Motor neuron (in vitro differentiated cells): Measurements from ENCODE around the gene SLC7A6. TPM values are rescaled to one million over a fixed set of nuclear protein-coding genes. Genes with fewer than 3 reads are reported as not detected.
A peak's percentile ranks its signal among the peaks of the same experiment; 100 is the strongest.

Source experiments
- ATAC-seq, 8 experiments: fragments of 200-7000 bp; cut with Tn5 transposase; replicated peaks in 6 of 8; 2 replicates each; pipeline ENCODE4 v1.8.0; 2021; ENCODE audit warnings: mild to moderate bottlenecking in 8 of 8, moderate library complexity in 8 of 8
- H3K27ac ChIP-seq, 2 donors: fragments of 250-450 bp; sonication (Bioruptor Pico); 2 replicates each; pipeline ENCODE4 v1.9.0; 2021; ENCODE audit warnings: antibody characterized with exemption in 2 of 2, mild to moderate bottlenecking in 2 of 2, moderate library complexity in 1 of 2
- H3K4me1 ChIP-seq, 2 donors: fragments of 250-450 bp; sonication (Bioruptor Pico); replicated peaks in 1 of 2; 2 replicates each; pipeline ENCODE4 v1.6.1; 2021; ENCODE audit warnings: antibody characterized with exemption in 2 of 2, mild to moderate bottlenecking in 2 of 2, moderate library complexity in 1 of 2
- H3K4me3 ChIP-seq, 5 donors: fragments of 250-450 bp; sonication (Bioruptor Pico); 2 replicates each; pipeline ENCODE4 v1.9.0; 2021; ENCODE audit warnings: antibody characterized with exemption in 5 of 5, mild to moderate bottlenecking in 5 of 5, moderate library complexity in 4 of 5
- WGBS, 10 experiments: fragments of 450-650 bp; shearing (Covaris generic); methylation state at CpG; one replicate each; pipeline ENCODE4 v1.0.0; 2022; 5-methylcytosine and 5-hydroxymethylcytosine counted together
- in situ Hi-C, 9 experiments: fragments of 400-800 bp; cut with MboI; loops; one replicate each; pipeline ENCODE4 v1.15.0; 2021; ENCODE audit warnings: low sequenced_read_pairs in 9 of 9, low pct_unique_long_range_greater_than_20kb in 2 of 9; ENCODE audit not compliant: unreplicated experiment in 9 of 9
- total RNA-seq, 8 experiments: library from RNA; unstranded; fragments of 300-600 nt; gene quantifications; 2 replicates each; pipeline versions ENCODE4 v1.2.3 to v1.2.4, GENCODE V29; 2022

The SLC7A6 gene
- total RNA-seq, 8 experiments from 2014 or later: 7.5 to 36.4 (median 13.5) TPM

DNA sequence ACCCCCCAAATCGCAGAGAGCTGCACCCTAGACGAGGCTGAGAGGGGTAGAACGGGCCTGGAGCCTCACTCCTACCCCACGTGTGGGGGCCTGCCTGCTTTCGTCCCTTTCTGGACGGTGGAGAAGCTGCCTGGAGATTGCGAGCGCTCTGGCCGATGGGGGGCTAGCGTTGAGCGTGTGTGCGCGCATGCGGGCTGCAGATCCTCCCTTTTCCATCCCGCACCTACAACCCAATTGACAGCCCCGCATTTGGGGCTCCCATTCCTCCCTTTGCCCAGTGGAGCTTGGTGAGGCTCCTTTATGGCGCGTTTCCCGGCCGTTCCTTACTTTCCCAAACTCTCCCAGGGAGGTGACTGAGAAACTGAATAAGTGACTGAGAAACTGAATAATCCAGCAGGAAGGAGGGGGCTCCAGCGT is 27.5 kb upstream of the SLC7A6 start:
- peak in 1 of 8 experiments; percentile 1 for ATAC-seq
- in situ Hi-C loops: no loop called here
- Histone ChIP-seq H3K4me1 (peaks cover 0 to 21% of the 10 kb centered on the region in 2 donors), H3K4me3 (peak overlapping the region; percentile 32 to 41 (median 37)), H3K27ac (peak overlapping the region in 1 of 2 donors; percentile 49)
- 0 to 40% (median 24%) methylated on average over 1 to 12 of the region's 21 CpGs; no CpG with 5 or more reads in 4 of the 10 experiments for WGBS, 10 experiments

DNA sequence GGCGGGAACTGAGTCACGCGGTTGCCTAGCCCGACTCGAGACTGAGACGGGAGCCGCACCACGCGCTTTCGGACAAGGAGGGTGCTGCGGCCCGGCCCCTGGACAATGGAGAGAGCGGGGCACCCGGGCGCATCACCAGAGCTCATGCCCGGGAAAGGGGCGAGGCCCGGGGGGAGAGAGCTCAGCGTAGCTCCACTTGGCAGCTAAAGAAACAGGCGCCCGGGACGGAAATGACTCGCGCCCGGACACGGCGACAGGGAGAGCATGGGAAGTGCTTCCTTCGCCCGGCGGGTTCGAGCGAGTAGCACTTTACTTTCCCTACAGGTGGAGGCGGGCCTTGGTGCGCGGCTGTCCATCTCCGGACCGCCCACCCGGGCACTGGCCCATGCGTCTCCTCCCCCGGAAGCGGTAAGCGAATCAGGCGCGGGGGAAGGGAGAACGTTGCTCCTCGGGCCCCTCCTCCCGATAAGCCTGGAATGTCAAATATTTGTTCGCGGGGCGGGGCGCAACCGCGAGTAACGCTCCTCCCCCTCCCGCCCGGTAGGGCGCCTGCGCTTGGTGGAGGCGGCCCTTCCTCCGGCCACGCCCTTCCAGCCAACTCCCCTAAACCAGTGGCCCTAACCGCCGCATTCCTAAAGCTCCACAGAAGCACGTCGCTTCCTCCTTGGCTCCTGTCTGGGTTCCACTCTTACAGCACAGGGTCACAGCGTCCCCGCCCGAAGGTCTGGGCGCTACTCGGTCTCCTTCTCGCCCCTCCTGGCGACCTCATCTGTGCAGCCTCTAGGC is 26.9 kb upstream of the SLC7A6 start:
- Histone ChIP-seq H3K27ac (peak overlapping the region in 1 of 2 donors; percentile 74), H3K4me3 (peak overlapping the region; percentile 32 to 41 (median 37)), H3K4me1 (peaks cover 0 to 21% of the 10 kb centered on the region in 2 donors)
- WGBS, 10 experiments: 0 to 15% (median 2%) methylated on average over 2 to 11 of the region's 72 CpGs; no CpG with 5 or more reads in 4 of the 10 experiments
- in situ Hi-C loops: no loop called here
- peak; percentile 84 to 94 (median 92) for ATAC-seq

DNA sequence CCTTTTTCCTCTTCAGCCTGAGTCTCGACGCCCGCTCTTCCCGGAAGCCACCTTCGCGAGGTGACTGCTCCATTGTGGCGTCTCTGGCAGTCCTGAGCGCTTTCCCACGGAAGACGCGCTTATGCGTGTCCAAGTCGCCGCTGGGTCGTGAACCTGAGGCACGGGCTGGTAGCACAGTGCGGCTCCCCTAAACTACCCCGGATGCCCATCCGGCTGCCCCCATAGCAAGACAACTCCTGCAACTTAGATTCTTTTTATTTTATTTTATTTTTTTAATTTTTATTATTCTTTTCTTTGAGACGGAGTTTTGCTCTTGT is 26.3 kb upstream of the SLC7A6 start:
- in situ Hi-C loops: no loop called here
- H3K4me1 ChIP-seq: peaks cover 0 to 18% of the 10 kb centered on the region in 2 donors
- H3K4me3 ChIP-seq: peak overlapping the region; percentile 32 to 41 (median 37)
- ATAC-seq: no peak
- H3K27ac ChIP-seq: peak overlapping the region in 1 of 2 donors; percentile 74
- WGBS, 10 experiments: 23 to 70% (median 35%) methylated on average over 2 to 20 of the region's 20 CpGs; no CpG with 5 or more reads in 4 of the 10 experiments

DNA sequence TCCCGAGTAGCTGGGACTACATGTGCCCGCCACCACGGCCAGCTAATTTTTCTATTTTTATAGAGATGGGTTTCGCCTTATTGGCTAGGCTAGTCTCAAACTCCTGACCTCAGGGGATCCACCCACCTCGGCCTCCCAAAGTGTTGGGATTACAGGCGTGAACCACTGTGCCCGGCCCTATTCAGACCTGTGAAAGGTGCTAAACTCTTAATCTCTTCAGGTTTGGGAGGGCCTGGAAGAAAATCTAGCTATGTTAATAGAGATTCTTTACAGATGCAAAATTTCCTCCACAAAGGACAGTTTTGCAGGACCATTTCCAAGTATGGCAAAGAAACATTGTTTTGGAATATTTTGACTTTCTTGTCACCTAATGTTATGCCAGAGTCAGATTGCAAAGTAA is 22.2 kb upstream of the SLC7A6 start:
- in situ Hi-C loops: no loop called here
- ATAC-seq: no peak
- Histone ChIP-seq H3K4me3 (no peak overlapping the region), H3K27ac (no peak overlapping the region), H3K4me1 (peaks cover 6 to 15% of the 10 kb centered on the region in 2 donors)
- 64 to 100% (median 80%) methylated on average over 2 to 5 of the region's 7 CpGs; no CpG with 5 or more reads in 3 of the 10 experiments for WGBS, 10 experiments

DNA sequence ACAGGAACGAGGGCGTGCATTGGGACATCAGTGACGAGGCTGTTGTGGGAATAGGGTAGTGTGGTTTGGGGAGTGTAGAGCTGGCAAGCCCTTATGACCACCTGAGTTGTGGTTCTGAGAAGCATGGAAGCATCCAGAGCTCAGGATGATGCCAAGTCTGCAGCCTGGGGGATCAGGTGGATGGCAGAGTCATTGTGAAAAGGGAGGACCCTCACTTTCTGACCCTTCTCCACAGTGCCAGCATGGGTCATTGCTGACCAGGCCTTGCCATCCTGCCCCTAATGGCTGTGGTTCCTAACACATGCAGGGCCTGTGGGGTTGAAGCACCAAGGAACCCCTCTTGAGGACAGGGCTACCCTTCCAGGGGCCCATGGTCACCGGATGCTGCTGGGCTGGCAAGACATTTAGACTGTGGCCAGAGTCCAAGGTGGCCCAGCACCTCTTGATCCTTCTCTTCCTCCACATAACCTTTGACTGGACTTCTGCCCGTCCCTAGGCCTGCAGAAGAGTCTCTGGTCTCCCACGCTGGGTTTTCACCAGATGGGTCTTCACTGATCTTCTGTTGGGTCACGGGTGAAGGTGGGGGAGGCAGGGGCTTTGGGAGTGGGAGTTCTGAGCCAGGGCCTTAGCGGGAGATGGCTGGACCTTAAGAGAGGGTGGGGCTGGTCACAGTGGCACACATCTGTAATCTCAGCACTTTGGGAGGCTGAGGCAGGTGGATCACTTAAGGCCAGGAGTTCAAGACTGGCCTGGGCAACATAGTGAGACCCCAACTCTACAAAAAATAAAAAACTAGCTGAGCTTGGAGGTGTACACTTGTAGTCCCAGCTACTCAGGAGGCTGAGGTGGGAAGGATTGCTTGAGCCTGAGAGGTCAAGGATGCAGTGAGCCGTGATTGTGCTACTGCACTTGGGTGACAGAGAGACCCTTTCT is 21.1 kb upstream of the SLC7A6 start:
- in situ Hi-C loops: no loop called here
- H3K4me3 ChIP-seq: no peak overlapping the region
- 66 to 100% (median 81%) methylated on average over 1 to 6 of the region's 9 CpGs; no CpG with 5 or more reads in 4 of the 10 experiments for WGBS, 10 experiments
- ATAC-seq: no peak
- peaks cover 6 to 10% of the 10 kb centered on the region in 2 donors for H3K4me1 ChIP-seq
- no peak overlapping the region for H3K27ac ChIP-seq

DNA sequence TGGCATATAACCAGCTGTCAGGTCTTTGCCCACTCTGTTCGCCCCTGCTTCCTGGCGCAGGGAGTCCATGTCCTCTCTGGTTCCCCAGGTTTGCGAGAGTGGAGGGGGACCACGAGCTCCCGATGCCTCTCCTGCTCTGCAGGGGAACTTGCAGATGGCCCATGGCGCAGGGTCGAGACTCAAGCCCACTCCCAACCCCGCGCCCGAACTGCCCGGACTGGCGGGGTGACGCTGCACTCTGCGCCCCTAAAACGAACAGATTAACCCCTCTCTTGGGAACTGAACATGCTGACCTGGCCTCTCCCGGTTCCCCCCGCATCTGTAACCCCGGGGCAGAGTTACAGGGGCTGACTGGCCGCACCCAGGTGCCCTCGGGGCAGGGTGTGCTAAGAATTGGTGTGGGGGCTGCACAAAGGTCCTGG is 19.8 kb upstream of the SLC7A6 start:
- Histone ChIP-seq H3K4me1 (peaks cover 6 to 9% of the 10 kb centered on the region in 2 donors), H3K4me3 (peak overlapping the region; percentile 63 to 98 (median 94)), H3K27ac (no peak overlapping the region)
- no peak for ATAC-seq
- in situ Hi-C loops: no loop called here
- WGBS, 10 experiments: 5 to 13% (median 13%) methylated on average over 3 to 9 of the region's 20 CpGs; no CpG with 5 or more reads in 7 of the 10 experiments

DNA sequence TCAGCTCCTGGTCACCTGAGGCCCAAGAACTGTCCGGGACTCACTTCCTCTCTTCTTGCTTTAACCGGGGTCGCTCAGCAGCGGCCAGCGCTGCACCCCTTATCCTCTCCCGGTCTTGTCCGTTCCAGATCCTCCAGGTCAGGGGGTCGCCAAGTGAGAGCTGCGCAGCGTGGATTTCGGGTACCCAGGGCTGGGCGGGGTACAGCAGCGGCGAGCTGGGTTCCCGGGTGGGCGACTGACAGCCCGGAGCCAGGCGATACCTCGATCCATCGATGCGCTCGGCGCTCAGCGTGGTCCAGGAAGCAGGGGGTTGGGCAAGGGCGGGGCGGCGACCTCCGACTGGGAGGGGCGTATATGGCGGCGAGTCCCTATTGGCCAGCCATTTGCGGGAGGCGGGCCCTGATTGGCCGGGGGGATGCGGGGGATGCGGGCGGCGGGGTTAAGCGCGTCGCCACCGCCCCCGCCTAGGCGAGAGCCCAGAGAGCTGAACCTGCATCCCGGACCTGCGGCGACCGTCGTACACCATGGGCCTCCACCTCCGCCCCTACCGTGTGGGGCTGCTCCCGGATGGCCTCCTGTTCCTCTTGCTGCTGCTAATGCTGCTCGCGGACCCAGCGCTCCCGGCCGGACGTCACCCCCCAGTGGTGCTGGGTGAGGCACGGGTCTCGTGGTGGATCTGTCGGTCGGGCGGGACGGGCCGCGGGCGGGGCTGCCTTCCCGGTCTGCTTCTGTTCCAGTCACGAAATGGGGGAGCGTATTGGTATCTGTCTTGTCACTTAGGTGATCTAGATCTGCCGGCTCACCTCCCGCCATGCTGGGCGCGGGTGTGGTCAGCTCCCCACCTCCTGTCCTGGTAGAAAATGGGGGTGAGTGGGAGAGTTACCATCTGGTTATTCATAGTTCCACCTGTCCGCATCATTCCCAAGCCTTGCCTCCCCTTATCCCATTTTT is 19.1 kb upstream of the SLC7A6 start, which contains the start of gene PLA2G15:
TSS of gene PLA2G15 (plus strand) at position 471 of the 951 bp plus-strand sequence. CDS start at position 525, 54 bp downstream.
- peak within 1 kb of the TSS; percentile 63 to 98 (median 94) for H3K4me3 ChIP-seq
- WGBS, 10 experiments: 0 to 7% (median 6%) methylated on average over 3 to 6 of the region's 75 CpGs; no CpG with 5 or more reads in 7 of the 10 experiments
- in situ Hi-C loops: no loop called here
- H3K4me1 ChIP-seq: peaks cover 6 to 9% of the 10 kb centered on the region in 2 donors
- no peak within 1 kb of the TSS for H3K27ac ChIP-seq
- ATAC-seq: peak; percentile 86 to 98 (median 94)

DNA sequence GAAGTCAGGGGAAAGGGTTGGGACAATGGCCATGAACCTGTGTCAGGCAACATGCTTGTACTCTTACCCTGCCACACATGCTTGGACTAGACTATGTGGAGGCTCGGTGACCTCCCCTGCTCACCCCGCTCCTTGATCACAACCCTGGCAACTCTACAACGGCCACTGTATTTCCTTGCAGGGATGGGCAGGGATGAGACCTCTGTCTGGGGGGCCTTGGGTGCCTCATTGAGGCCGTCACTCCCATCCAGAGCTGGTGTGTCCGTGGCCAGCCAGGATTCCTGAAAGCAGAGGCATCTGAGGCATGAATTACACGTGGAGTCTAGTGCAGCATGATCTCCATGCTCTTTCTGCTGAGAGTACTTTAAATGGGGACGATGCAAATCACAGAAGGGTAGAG is 18.2 kb upstream of the SLC7A6 start:
- H3K4me3 ChIP-seq: peak overlapping the region; percentile 63 to 98 (median 94)
- no peak for ATAC-seq
- H3K27ac ChIP-seq: no peak overlapping the region
- in situ Hi-C loops: no loop called here
- WGBS, 10 experiments: 20 to 92% (median 70%) methylated on average over 1 to 4 of the region's 7 CpGs; no CpG with 5 or more reads in 3 of the 10 experiments
- H3K4me1 ChIP-seq: peaks cover 6 to 9% of the 10 kb centered on the region in 2 donors

DNA sequence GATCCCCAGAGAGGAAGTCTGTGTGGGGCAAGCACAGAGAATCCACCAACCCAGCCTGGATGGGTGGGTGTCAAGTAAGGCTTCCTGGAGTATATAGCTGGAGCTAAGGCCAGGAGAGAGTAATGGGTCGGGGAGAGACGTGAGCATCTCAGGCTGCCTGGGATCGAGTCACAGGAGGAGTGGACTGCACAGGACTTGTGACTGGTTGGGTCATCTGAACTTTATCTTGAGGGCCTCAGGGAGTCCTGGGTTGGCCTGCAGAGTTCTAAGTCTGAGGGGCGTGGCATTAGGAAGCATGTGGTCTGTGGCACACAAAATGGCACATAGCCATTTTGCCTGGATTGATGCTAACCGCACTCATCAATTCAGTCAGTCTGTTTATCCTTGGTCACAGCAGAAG is 17.7 kb upstream of the SLC7A6 start:
- in situ Hi-C loops: no loop called here
- peak in 2 of 8 experiments; percentile 11 to 27 for ATAC-seq
- 43 to 100% (median 84%) methylated on average over 1 to 2 of the region's 5 CpGs; no CpG with 5 or more reads in 6 of the 10 experiments for WGBS, 10 experiments
- Histone ChIP-seq H3K4me3 (no peak overlapping the region), H3K4me1 (peaks cover 6 to 9% of the 10 kb centered on the region in 2 donors), H3K27ac (no peak overlapping the region)

DNA sequence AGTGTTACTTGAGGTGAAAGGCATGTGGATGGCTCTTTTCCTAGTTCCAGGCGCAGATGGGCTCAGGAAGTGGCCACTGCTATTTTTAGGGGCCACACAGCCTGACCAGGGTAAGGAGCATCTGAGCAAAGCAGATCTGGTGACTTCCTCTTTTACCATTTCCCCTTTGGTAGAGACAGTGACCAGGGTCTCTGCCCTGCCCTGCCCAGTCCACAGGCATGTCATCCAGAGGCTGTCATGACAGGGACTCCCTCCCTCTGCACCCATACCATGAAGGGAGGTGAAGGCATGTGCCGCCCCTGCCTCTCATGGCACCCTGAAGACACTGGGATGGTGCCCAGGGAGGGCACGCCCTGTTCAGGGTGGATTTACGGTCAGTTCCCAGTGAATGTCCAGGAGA is 16.9 kb upstream of the SLC7A6 start:
- in situ Hi-C loops: no loop called here
- Histone ChIP-seq H3K27ac (no peak overlapping the region), H3K4me3 (no peak overlapping the region), H3K4me1 (peaks cover 6 to 9% of the 10 kb centered on the region in 2 donors)
- ATAC-seq: no peak
- WGBS, 10 experiments: 80 to 100% (median 90%) methylated on average over 1 to 3 of the region's 4 CpGs; no CpG with 5 or more reads in 3 of the 10 experiments

DNA sequence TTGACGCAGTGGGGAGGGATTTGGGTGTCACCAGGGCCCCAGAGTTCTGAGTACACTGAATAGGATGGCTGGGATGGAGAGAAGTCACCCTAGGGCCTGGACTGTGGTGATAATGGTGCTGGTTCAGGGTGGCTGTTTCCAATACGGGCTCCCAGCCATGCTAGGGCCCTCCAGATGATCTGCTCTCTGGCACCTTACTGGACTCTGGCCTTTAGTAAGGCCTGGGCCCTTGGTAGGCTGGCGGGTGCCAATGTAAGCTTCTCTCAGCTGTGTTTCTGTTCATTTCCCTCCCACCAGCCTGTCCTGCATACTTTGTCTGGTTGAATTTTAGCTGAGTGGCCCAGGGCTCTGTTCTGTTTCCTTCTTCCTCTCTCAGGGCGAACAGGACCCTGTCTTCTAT is 16.4 kb upstream of the SLC7A6 start:
- ATAC-seq: no peak
- Histone ChIP-seq H3K27ac (no peak overlapping the region), H3K4me1 (peaks cover 6 to 9% of the 10 kb centered on the region in 2 donors), H3K4me3 (no peak overlapping the region)
- 80 to 100% (median 93%) methylated on average over 1 to 4 of the region's 4 CpGs; no CpG with 5 or more reads in 2 of the 10 experiments for WGBS, 10 experiments
- in situ Hi-C loops: no loop called here

DNA sequence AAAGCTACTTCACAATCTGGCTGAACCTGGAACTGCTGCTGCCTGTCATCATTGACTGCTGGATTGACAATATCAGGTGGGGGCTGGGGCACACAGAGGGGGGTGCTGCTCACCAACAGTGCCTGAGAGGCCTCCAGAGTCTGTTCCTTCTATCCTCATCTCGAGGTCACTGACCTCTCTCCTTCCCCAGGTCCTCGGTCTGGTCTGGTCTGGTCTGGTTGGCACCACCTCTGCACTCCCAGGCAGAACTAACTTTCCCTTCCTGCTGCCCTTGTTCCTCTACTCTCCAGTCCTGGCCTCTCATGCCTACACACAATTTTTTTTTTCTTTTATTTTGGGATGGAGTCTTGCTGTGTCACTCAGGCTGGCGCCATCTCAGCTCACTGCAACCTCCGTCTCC is 15.0 kb upstream of the SLC7A6 start:
- in situ Hi-C loops: no loop called here
- 80 to 100% (median 97%) methylated on average over 1 to 2 of the region's 4 CpGs; no CpG with 5 or more reads in 6 of the 10 experiments for WGBS, 10 experiments

More for the DNA sequence above, 15.0 kb upstream of the SLC7A6 start:
- ATAC-seq: no peak
- Histone ChIP-seq H3K27ac (no peak overlapping the region), H3K4me3 (no peak overlapping the region), H3K4me1 (peaks cover 6% of the 10 kb centered on the region in 2 donors)
